HepG2 (cell line): Measurements from ENCODE around the gene DDIT4. TPM values are rescaled to one million over a fixed set of nuclear protein-coding genes. Genes with fewer than 3 reads are reported as not detected.

Experiments
- ADNP ChIP-seq: sonication (generic); formaldehyde crosslinking; IDR thresholded peaks from 2 replicates; pipeline ENCODE4 v1.4.0; 2020; ENCODE audit warnings: missing genetic modification reagents
- ARID2 ChIP-seq: sonication (generic); formaldehyde crosslinking; IDR thresholded peaks from 2 replicates; pipeline ENCODE4 v1.8.1; 2022; ENCODE audit warnings: mild to moderate bottlenecking, missing genetic modification reagents, borderline replicate concordance
- ATF3 ChIP-seq: sonication (generic); formaldehyde crosslinking; IDR thresholded peaks from 2 replicates; pipeline ENCODE4 v1.4.0; 2020; ENCODE audit warnings: missing genetic modification reagents
- ATM ChIP-seq: fragments of 450-650 bp; IDR thresholded peaks from 2 replicates; pipeline ENCODE4 v1.7.1; 2017; ENCODE audit warnings: mild to moderate bottlenecking, borderline replicate concordance
- ELF1 ChIP-seq: sonication (generic); formaldehyde crosslinking; IDR thresholded peaks from 2 replicates; pipeline ENCODE4 v1.4.0; 2020; ENCODE audit warnings: missing genetic modification reagents
- FOXO4 ChIP-seq: sonication (generic); formaldehyde crosslinking; conservative IDR thresholded peaks from 2 replicates; pipeline ENCODE4 v1.8.1; 2023; ENCODE audit warnings: missing genetic modification reagents
- FUBP1 ChIP-seq: sonication (generic); formaldehyde crosslinking; IDR thresholded peaks from 2 replicates; pipeline ENCODE4 v1.5.1; 2020; ENCODE audit warnings: missing genetic modification reagents, mild to moderate bottlenecking, borderline replicate concordance
- KDM4B ChIP-seq: sonication (generic); formaldehyde crosslinking; IDR thresholded peaks from 2 replicates; pipeline ENCODE4 v1.4.0; 2020; ENCODE audit warnings: missing genetic modification reagents
- KDM5A ChIP-seq: fragments of 200-600 bp; sonication (generic); IDR thresholded peaks from 2 replicates; pipeline ENCODE4 v1.7.0; 2018; ENCODE audit warnings: antibody characterized with exemption, mild to moderate bottlenecking, low read length, borderline replicate concordance
- PRMT3 ChIP-seq: sonication (generic); formaldehyde crosslinking; IDR thresholded peaks from 2 replicates; pipeline ENCODE4 v1.8.1; 2022; ENCODE audit warnings: low read depth, mild to moderate bottlenecking, moderate library complexity, missing genetic modification reagents, borderline replicate concordance
- RBFOX2 ChIP-seq: fragments of 200-400 bp; formaldehyde crosslinking; IDR thresholded peaks from 2 replicates; pipeline ENCODE4 v1.6.1; 2017; ENCODE audit warnings: low read depth, mild to moderate bottlenecking, low read length
- RFX3 ChIP-seq: IDR thresholded peaks from 2 replicates; pipeline ENCODE4 v1.6.1; 2016; ENCODE audit warnings: missing biosample characterization, missing genetic modification reagents
- SIN3B ChIP-seq: fragments of 150-350 bp; IDR thresholded peaks from 2 replicates; pipeline ENCODE4 v1.6.1; 2014; ENCODE audit warnings: low read length
- SMAD3 ChIP-seq: sonication (generic); formaldehyde crosslinking; IDR thresholded peaks from 2 replicates; pipeline ENCODE4 v1.4.0; 2020; ENCODE audit warnings: missing genetic modification reagents
- SRSF4 ChIP-seq: fragments of 200-400 bp; formaldehyde crosslinking; IDR thresholded peaks from one replicate; pipeline ENCODE4 v1.6.1; 2018; ENCODE audit warnings: mild to moderate bottlenecking, low read depth, low read length, moderate library complexity; ENCODE audit not compliant: poor library complexity, severe bottlenecking
- TBX2 ChIP-seq: sonication (generic); formaldehyde crosslinking; IDR thresholded peaks from 2 replicates; pipeline ENCODE4 v1.5.0; 2020; ENCODE audit warnings: missing genetic modification reagents, mild to moderate bottlenecking, borderline replicate concordance
- TFDP2 ChIP-seq: sonication (generic); formaldehyde crosslinking; IDR thresholded peaks from 2 replicates; pipeline ENCODE4 v1.4.0; 2020; ENCODE audit warnings: missing genetic modification reagents
- ZBTB42 ChIP-seq: sonication (generic); formaldehyde crosslinking; IDR thresholded peaks from 2 replicates; pipeline ENCODE4 v1.5.0; 2020; ENCODE audit warnings: mild to moderate bottlenecking, missing genetic modification reagents
- ZNF207 ChIP-seq: fragments of 450-650 bp; IDR thresholded peaks from 2 replicates; pipeline ENCODE4 v1.6.1; 2016; ENCODE audit warnings: antibody characterized with exemption, borderline replicate concordance
- ZNF235 ChIP-seq: sonication (generic); formaldehyde crosslinking; IDR thresholded peaks from 2 replicates; pipeline ENCODE4 v1.8.1; 2023; ENCODE audit warnings: mild to moderate bottlenecking, missing genetic modification reagents, borderline replicate concordance
- ZNF331 ChIP-seq: sonication (generic); formaldehyde crosslinking; IDR thresholded peaks from 2 replicates; pipeline ENCODE4 v1.4.0; 2020; ENCODE audit warnings: missing genetic modification reagents
- ZNF510 ChIP-seq: sonication (generic); formaldehyde crosslinking; IDR thresholded peaks from 2 replicates; pipeline ENCODE4 v1.4.0; 2020; ENCODE audit warnings: low read depth, mild to moderate bottlenecking, missing genetic modification reagents
- ZNF777 ChIP-seq: sonication (generic); formaldehyde crosslinking; IDR thresholded peaks from 2 replicates; pipeline ENCODE4 v1.4.0; 2020; ENCODE audit warnings: missing genetic modification reagents
- ZSCAN12 ChIP-seq: sonication (generic); formaldehyde crosslinking; IDR thresholded peaks from 2 replicates; pipeline ENCODE4 v1.9.0; 2021; ENCODE audit warnings: mild to moderate bottlenecking, missing genetic modification reagents
- ZSCAN25 ChIP-seq: sonication (generic); formaldehyde crosslinking; IDR thresholded peaks from 2 replicates; pipeline ENCODE4 v1.8.0; 2022; ENCODE audit warnings: mild to moderate bottlenecking, missing genetic modification reagents
- polyA plus RNA-seq, 8 experiments: library from polyadenylated mRNA; depleted of rRNA in 3 of 8; stranded (reverse) in 7 of 8; unstranded in 1 of 8; fragments of >200 nt; fragmentation: Illumina TruSeq in 4 of 8; extraction: Trizol in 4 of 8; gene quantifications; 2 replicates each; pipeline versions ENCODE4 v1.2.1 to v1.2.3, GENCODE V29; 2011 to 2016; ENCODE audit warnings: low read depth in 4 of 8, missing spikeins in 1 of 8, mixed read lengths in 1 of 8; ENCODE audit not compliant: insufficient read depth in 1 of 8
- total RNA-seq, 5 experiments: library from RNA; depleted of rRNA; stranded (reverse); fragments of >200 nt; fragmentation: Illumina TruSeq; extraction: Trizol; gene quantifications; 2 replicates each; pipeline ENCODE4 v1.2.3, GENCODE V29; 2016; ENCODE audit warnings: low read depth in 1 of 5

DDIT4 gene
- total and polyA plus RNA-seq, 2 of the 13 experiments (the other 11 are each of a cell fraction or from before 2014, with no cell fraction given) = 35.6 to 40.7 TPM

- TF ChIP-seq TFDP2 (CRISPR knock-in tag) (peak; percentile 78), SMAD3 (CRISPR knock-in tag) (no peak), RBFOX2 (peak; percentile 96), RFX3 (CRISPR knock-in tag) (no peak), ZNF207 (no peak), ATM (no peak), ATF3 (0 out of 2 replicates have a peak, but pooled peaks have one; percentile 35), ZBTB42 (CRISPR knock-in tag) (peak; percentile 77; the same call in 1 of the 2 replicates), ZNF331 (CRISPR knock-in tag) (peak; percentile 87; the same call in 1 of the 2 replicates), TBX2 (CRISPR knock-in tag) (peak; percentile 85; the same call in 1 of the 2 replicates), ZNF777 (peak; percentile 52; the same call in 1 of the 2 replicates), KDM5A (no peak), ZNF235 (peak; percentile 91; the same call in 1 of the 2 replicates), ADNP (no peak), SIN3B (no peak), ARID2 (CRISPR knock-in tag) (0 out of 2 replicates have a peak, but pooled peaks have one; percentile 29), ZNF510 (no peak), ZSCAN12 (CRISPR knock-in tag) (peak; percentile 49; the same call in 1 of the 2 replicates), PRMT3 (CRISPR knock-in tag) (no peak), FUBP1 (CRISPR knock-in tag) (no peak), ZSCAN25 (peak; percentile 86), ELF1 (CRISPR knock-in tag) (no peak), FOXO4 (CRISPR knock-in tag) (no peak), KDM4B (CRISPR knock-in tag) (no peak), SRSF4 (no peak)
Measured at GRCh38 chr10:72319416-72320254, 45.9 kb downstream of the DDIT4 start (continued).
